ENCODE results near the gene CYP2D6. TPM values are rescaled to one million over a fixed set of nuclear protein-coding genes. Genes with fewer than 3 reads are reported as not detected.
"Not testable (repeated sequence)": the region's sequence is repeated elsewhere in the genome, so short reads cannot be mapped to it uniquely, and the experiment has no call there.

CYP2D6 gene
- polyA plus RNA-seq, 6 donors from 2014 or later, result 0.14 to 0.61 TPM; not detected in 4

- not testable (repeated sequence) for ATAC-seq (ENCODE audit: low read depth in 2 of 2)
- H3K27ac Mint-ChIP-seq, result peak overlapping the region in 1 of 6 donors; percentile 76
Measured at GRCh38 chr22:42115420-42115830, 15.2 kb downstream of the CYP2D6 start.

DNA sequence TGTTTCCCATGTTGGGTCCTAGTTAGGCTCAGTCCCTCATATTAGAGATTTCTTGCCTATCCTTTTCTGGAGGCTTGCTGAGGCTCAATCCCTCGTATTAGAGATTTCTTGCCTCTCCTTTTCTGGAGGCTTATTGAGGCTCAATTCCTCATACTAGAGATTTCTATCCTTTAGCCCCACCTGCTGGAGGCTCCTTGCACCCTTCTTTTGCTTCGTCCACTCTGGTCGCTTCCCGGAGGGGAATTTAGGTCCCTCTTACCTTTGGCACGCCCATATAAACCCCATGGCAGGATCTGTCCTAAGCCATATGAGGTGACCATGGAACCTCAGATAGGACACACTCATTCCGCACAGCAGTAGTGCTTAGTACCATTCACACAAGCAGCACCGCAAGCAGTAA, 15.9 kb downstream of the CYP2D6 start:
- Mint-ChIP-seq H3K27me3 (no peaks in the 10 kb centered on the region), H3K9me3 (peaks cover 3 to 27% (median 18%) of the 10 kb centered on the region in 7 donors), H3K4me3 (no peak overlapping the region), H3K4me1 (peaks cover 6 to 8% (median 7%) of the 10 kb centered on the region in 3 donors), H3K36me3 (peaks cover 5 to 16% of the 10 kb centered on the region in 2 donors), H3K27ac (no peak overlapping the region)
- DNase-seq (no peak), ATAC-seq (ENCODE audit: low read depth in 2 of 2) (no peak)

More at GRCh38 chr22:42115420-42115830, 15.2 kb downstream of the CYP2D6 start:
- H3K36me3 Mint-ChIP-seq, result peaks cover 5 to 16% of the 10 kb centered on the region in 2 donors
- peaks cover 3 to 27% (median 18%) of the 10 kb centered on the region in 7 donors for H3K9me3 Mint-ChIP-seq
- DNase-seq, H3K27me3 Mint-ChIP-seq, H3K4me3 Mint-ChIP-seq: not testable (repeated sequence)
- H3K4me1 Mint-ChIP-seq, result peaks cover 13 to 15% (median 14%) of the 10 kb centered on the region in 3 donors

DNA sequence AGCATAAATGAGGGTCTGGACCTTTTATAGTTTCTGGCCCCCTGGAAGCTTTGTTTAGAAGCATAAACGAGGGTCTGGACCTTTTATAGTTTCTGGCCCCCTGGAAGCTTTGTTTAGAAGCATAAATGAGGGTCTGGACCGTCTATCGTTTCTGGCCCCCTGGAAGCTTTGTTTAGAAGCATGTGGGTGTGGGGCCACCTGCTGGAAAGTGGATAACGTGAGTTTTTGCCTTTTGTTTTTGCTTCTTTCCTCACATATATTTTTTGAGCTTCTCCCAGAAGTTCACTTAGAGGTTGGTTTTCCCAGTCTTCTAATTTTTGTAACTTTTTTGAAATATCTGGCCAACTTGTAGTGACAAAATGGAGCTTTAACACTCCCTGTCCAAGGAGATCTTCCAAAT, 17.8 kb downstream of the CYP2D6 start:
- DNase-seq; H3K27me3 Mint-ChIP-seq; H3K27ac Mint-ChIP-seq; ATAC-seq (ENCODE audit: low read depth in 2 of 2); H3K4me3 Mint-ChIP-seq; H3K4me1 Mint-ChIP-seq: not testable (repeated sequence)
- H3K9me3 Mint-ChIP-seq, result peaks cover 3 to 27% (median 18%) of the 10 kb centered on the region in 7 donors
- peaks cover 16% of the 10 kb centered on the region in 2 donors for H3K36me3 Mint-ChIP-seq

DNA sequence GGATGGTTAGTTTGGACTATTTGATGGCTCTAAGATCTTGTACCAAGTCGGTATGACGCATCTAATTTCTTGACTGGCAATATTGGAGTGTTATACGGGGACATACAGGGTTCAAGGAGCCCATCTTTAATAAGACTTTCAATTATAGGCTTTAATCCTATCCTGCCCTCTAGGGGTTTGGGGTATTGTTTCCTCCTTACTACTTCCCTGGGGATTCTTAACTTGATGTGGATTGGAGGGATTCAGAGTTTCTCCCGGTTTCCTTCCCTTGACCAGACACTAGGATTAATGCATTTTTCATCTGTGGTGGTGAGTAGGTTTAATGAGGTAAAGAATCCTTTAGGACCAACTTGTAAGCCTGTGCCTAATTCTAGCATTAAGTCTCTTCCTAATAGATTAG, 18.8 kb downstream of the CYP2D6 start:
- DNase-seq (no peak), ATAC-seq (ENCODE audit: low read depth in 2 of 2) (no peak)
- Mint-ChIP-seq H3K27me3 (no peaks in the 10 kb centered on the region), H3K9me3 (peaks cover 3 to 26% (median 18%) of the 10 kb centered on the region in 7 donors), H3K4me1 (no peaks in the 10 kb centered on the region), H3K27ac (no peak overlapping the region), H3K36me3 (peaks cover 17 to 22% of the 10 kb centered on the region in 2 donors), H3K4me3 (no peak overlapping the region)

DNA sequence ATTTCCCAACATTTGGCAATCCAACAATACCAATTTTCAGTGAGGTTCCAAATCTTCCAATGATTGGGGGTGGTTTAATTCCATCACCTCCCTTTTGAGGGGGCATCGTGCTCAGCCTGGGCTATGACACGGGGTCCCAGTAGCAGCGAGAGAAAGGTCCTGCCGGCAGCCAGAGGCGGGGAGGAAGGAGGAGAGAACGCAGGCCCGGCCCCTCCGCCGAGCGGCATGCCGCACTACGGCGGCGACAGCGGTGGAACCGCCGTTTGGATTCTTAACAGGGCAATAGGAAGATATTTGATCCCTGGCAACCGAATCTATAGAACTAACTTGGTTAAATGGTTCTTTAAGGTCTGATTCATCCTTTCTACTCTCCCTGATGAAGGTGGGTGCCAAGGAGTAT, 21.8 kb downstream of the CYP2D6 start:
- DNase-seq (no peak), ATAC-seq (ENCODE audit: low read depth in 2 of 2) (no peak)
- Mint-ChIP-seq H3K27me3 (no peaks in the 10 kb centered on the region), H3K27ac (no peak overlapping the region), H3K36me3 (peaks cover 12 to 24% of the 10 kb centered on the region in 2 donors), H3K4me1 (no peaks in the 10 kb centered on the region), H3K9me3 (peaks cover 2 to 14% (median 9%) of the 10 kb centered on the region in 7 donors), H3K4me3 (no peak overlapping the region)

- ATAC-seq (ENCODE audit: low read depth in 2 of 2); H3K4me1 Mint-ChIP-seq; H3K4me3 Mint-ChIP-seq; DNase-seq; H3K27ac Mint-ChIP-seq; H3K27me3 Mint-ChIP-seq: not testable (repeated sequence)
- Mint-ChIP-seq H3K9me3 (peaks cover 4 to 43% (median 36%) of the 10 kb centered on the region in 7 donors), H3K36me3 (peaks cover 17 to 28% of the 10 kb centered on the region in 2 donors)
Measured at GRCh38 chr22:42104332-42104860, 26.2 kb downstream of the CYP2D6 start.

- Mint-ChIP-seq H3K27me3 (no peaks in the 10 kb centered on the region), H3K27ac (peak overlapping the region in 1 of 6 donors; percentile 14), H3K36me3 (peaks cover 4 to 21% of the 10 kb centered on the region in 2 donors), H3K4me1 (no peaks in the 10 kb centered on the region), H3K9me3 (peaks cover 4 to 45% (median 39%) of the 10 kb centered on the region in 7 donors), H3K4me3 (no peak overlapping the region)
- ATAC-seq (ENCODE audit: low read depth in 2 of 2) (no peak), DNase-seq (no peak)
Measured at GRCh38 chr22:42101199-42101598, 29.4 kb downstream of the CYP2D6 start.

DNA sequence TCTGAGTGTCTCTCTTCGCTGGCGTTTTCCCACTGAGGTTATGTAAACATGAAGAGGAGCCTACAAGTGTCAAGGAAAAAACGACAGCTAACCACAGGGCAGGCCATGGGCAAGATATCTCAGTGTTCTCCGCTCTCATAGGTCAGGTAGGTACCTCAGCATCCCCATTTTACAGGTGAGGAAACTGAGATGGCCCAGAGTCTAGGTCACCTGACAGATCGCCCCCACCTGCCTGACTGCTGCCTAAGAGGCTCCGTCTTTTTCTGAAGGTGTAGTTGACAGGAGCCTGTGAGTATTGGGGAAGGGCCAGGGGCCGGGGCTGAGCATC, 39.2 kb downstream of the CYP2D6 start:
- ATAC-seq (ENCODE audit: low read depth in 2 of 2), result no peak
- no peak for DNase-seq
- Mint-ChIP-seq H3K27ac (peak overlapping the region; percentile 95 to 100 (median 98)), H3K4me1 (peaks cover 16 to 34% (median 25%) of the 10 kb centered on the region in 3 donors), H3K36me3 (no peaks in the 10 kb centered on the region), H3K9me3 (no peaks in the 10 kb centered on the region), H3K27me3 (no peaks in the 10 kb centered on the region), H3K4me3 (peak overlapping the region; percentile 97 to 99 (median 99))

DNA sequence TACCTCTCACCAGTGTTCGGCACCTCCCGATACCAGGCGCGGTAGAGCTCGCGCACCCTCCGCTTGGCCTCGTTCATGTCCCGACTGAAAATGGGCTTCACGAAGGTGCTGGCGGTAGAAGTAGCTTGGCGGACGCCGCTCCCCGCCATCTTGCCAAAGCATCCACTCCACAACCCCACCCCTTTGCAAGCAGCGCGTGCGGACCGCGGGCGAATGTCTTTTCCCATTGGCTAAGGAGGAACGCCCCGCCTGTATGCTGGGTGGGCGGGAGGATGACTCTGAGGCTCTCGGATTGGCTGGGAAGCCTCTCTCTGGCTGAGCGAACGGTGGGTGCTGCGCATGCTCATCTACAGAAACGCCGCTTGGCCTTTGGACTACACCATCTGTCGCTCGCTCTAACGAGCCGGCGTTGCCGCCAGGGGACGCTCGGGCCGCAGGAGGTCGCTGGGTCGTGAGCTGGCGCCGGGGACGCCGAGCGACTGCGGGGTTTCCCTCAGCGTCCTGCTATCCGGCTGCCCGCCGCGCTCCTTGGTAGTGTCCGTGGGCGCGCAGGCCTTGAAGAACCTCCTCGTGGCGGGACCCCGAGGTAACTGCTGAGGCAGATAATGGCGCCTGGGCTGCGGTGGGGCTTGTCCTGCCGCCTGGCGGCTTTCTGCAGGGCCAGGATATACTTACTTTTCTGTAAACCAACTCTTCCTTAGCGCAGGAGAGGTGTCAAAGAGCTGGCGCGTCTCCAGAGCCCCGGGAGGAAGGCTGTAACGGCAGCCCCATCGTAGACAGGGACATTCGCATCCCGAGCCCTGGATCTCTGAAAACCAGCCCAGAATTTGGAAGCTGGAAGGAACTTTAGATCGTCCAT, 39.8 kb downstream of the CYP2D6 start, which contains the start of gene NDUFA6:
TSS of gene NDUFA6 (minus strand) at position 177 of the 859 bp plus-strand sequence. CDS start at position 149, 28 bp downstream.
- Mint-ChIP-seq H3K27me3 (no peaks in the 10 kb centered on the region), H3K9me3 (no peaks in the 10 kb centered on the region), H3K4me1 (peaks cover 16 to 34% (median 25%) of the 10 kb centered on the region in 3 donors), H3K27ac (peak within 1 kb of the TSS; percentile 95 to 100 (median 98)), H3K36me3 (peaks cover 0 to 6% of the 10 kb centered on the region in 2 donors), H3K4me3 (peak within 1 kb of the TSS; percentile 97 to 99 (median 99))
- ATAC-seq (ENCODE audit: low read depth in 2 of 2) (peak; percentile 85 to 91), DNase-seq (peak; percentile 99)

DNA sequence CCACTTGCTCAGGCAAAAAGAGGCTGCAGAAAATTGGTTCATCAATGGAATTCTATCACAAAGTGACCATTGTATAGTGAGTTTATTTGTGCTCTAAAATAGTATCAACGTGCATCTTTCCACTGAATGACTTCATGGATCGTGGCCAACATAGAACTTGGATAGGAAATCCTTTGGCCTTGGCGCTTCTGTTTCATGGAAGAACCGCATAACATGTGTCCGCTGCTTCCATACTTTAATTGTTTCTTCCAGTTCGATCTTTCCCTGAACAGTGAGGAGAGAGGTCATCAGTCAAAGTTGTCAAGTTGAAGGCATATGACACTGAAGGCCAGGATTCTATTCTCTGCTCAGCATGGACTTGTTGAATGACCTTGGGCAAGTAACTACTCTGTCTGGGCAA, 44.6 kb downstream of the CYP2D6 start:
- Mint-ChIP-seq H3K9me3 (no peaks in the 10 kb centered on the region), H3K4me1 (peaks cover 27 to 44% (median 34%) of the 10 kb centered on the region in 3 donors), H3K36me3 (peaks cover 8 to 22% of the 10 kb centered on the region in 2 donors), H3K4me3 (peak overlapping the region in 1 of 8 donors; percentile 71), H3K27ac (no peak overlapping the region), H3K27me3 (no peaks in the 10 kb centered on the region)
- DNase-seq (no peak), ATAC-seq (ENCODE audit: low read depth in 2 of 2) (no peak)

DNA sequence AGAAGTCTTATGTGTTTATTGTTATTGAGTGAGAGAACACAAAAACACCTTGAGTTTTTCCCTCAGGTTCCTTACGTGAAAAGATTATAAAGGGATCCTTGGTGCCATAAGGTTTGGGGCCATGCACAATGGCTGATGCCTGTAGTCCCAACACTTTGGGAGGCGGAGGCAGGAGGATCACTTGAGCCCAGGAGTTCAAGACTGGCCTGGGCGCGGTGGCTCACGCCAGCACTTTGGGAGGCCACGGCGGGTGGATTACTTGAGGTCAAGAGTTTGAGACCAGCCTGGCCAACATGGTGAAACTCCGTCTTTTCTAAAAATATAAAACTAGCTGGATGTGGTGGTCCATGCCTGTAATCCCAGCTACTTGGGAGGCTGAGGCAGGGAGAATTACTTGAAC, 45.7 kb downstream of the CYP2D6 start:
- Mint-ChIP-seq H3K27me3 (no peaks in the 10 kb centered on the region), H3K4me3 (peak overlapping the region in 1 of 8 donors; percentile 62), H3K36me3 (peaks cover 8 to 22% of the 10 kb centered on the region in 2 donors), H3K4me1 (peaks cover 25 to 48% (median 26%) of the 10 kb centered on the region in 3 donors), H3K27ac (peak overlapping the region in 1 of 6 donors; percentile 47), H3K9me3 (no peaks in the 10 kb centered on the region)
- DNase-seq, result no peak
- no peak for ATAC-seq (ENCODE audit: low read depth in 2 of 2)

GRCh38 chr22:42083119-42083518, 47.5 kb downstream of the CYP2D6 start:
- Mint-ChIP-seq H3K27me3 (no peaks in the 10 kb centered on the region), H3K9me3 (no peaks in the 10 kb centered on the region), H3K4me3 (peak overlapping the region in 3 of 8 donors; percentile 16 to 96 (median 30)), H3K36me3 (peaks cover 8 to 22% of the 10 kb centered on the region in 2 donors), H3K27ac (peak overlapping the region in 1 of 6 donors; percentile 83), H3K4me1 (peaks cover 18 to 47% (median 20%) of the 10 kb centered on the region in 3 donors)
- no peak for DNase-seq
- no peak for ATAC-seq (ENCODE audit: low read depth in 2 of 2)

GRCh38 chr22:42080287-42080686, 50.3 kb downstream of the CYP2D6 start:
- Mint-ChIP-seq H3K36me3 (peaks cover 8 to 13% of the 10 kb centered on the region in 2 donors), H3K27ac (peak overlapping the region; percentile 96 to 99 (median 99)), H3K9me3 (no peaks in the 10 kb centered on the region), H3K4me3 (peak overlapping the region; percentile 94 to 99 (median 99)), H3K4me1 (peaks cover 18 to 50% (median 20%) of the 10 kb centered on the region in 3 donors), H3K27me3 (no peaks in the 10 kb centered on the region)
- no peak for DNase-seq
- ATAC-seq (ENCODE audit: low read depth in 2 of 2), result no peak

All from naive B cell (primary cell).